Uterus (tissue), 2 donors: Measurements from ENCODE around the gene SMIM20.

Source experiments
- CTCF ChIP-seq, 4 experiments: fragments of 200-600 bp in 2 of 4; fragments of 450-650 bp in 2 of 4; sonication (generic) in 2 of 4; IDR thresholded peaks; one replicate each; pipeline ENCODE4 v1.5.1; 2016 to 2019; ENCODE audit warnings: antibody characterized with exemption in 4 of 4, mild to moderate bottlenecking in 2 of 4, moderate library complexity in 1 of 4
- POLR2A ChIP-seq, 2 donors: fragments of 450-650 bp; IDR thresholded peaks; one replicate each; pipeline ENCODE4 v1.6.1; 2016; ENCODE audit warnings: antibody characterized with exemption in 2 of 2, mild to moderate bottlenecking in 1 of 2, moderate library complexity in 1 of 2

GRCh38 chr4:25962393-25962792 lies 48.4 kb downstream of the SMIM20 start:
- TF ChIP-seq CTCF (IDR thresholded peaks at IDR 0.05), result no peak
- no peak for TF ChIP-seq POLR2A (IDR thresholded peaks at IDR 0.05)
